HEK293 (cell line): ENCODE measurements around the gene SH2D7.
A peak's percentile ranks its signal among the peaks of the same experiment; 100 is the strongest.

Experiments used
- CTCF ChIA-PET: fragments of 350-600 bp; formaldehyde crosslinking; extraction: SDS; loops from one replicate; lab custom pipeline; 2021; ENCODE audit warnings: antibody characterized with exemption; lab: Yijun Ruan, JAX
- POLR2A ChIA-PET: fragments of 300-600 bp; formaldehyde crosslinking; extraction: SDS; loops from one replicate; lab custom pipeline; 2020; ENCODE audit warnings: antibody characterized with exemption, inconsistent platforms; lab: Yijun Ruan, JAX
- H3K27ac ChIP-seq: fragments of 200-500 bp; sonication (Bioruptor generic); 2 replicates; pipeline ENCODE4 v1.5.1; 2014; ENCODE audit warnings: low read depth, low read length, control low read depth, inconsistent platforms; ENCODE audit errors: extremely low read depth
- H3K36me3 ChIP-seq, 2 experiments: fragments of 200-500 bp in 1 of 2; sonication (Bioruptor generic) in 1 of 2; 1 replicate in 1 of 2; 2 replicates in 1 of 2; pipeline ENCODE4 v1.5.1; 2014 to 2017; ENCODE audit warnings: inconsistent platforms in 2 of 2, low read length in 2 of 2; ENCODE audit not compliant: control insufficient read depth in 2 of 2, insufficient read depth in 1 of 2
- H3K4me1 ChIP-seq: fragments of 200-500 bp; sonication (Bioruptor generic); 2 replicates; pipeline ENCODE4 v1.5.1; 2014; ENCODE audit warnings: mild to moderate bottlenecking, low read length, inconsistent platforms; ENCODE audit not compliant: control insufficient read depth, insufficient read depth
- H3K4me3 ChIP-seq: 2 replicates; pipeline ENCODE4 v1.5.1; 2011; ENCODE audit warnings: low read depth, mild to moderate bottlenecking, control low read depth, low read length, moderate library complexity
- H3K9me3 ChIP-seq: fragments of 200-500 bp; sonication (Bioruptor generic); 2 replicates; pipeline ENCODE4 v1.5.1; 2014; ENCODE audit warnings: low read depth, low read length, inconsistent platforms; ENCODE audit not compliant: control insufficient read depth, insufficient read depth
- GFI1B ChIP-seq: fragments of 450-650 bp; formaldehyde crosslinking; IDR thresholded peaks from 2 replicates; pipeline ENCODE4 v1.5.1; 2016; ENCODE audit warnings: missing biosample characterization, missing genetic modification characterization
- REST ChIP-seq: fragments of 450-650 bp; formaldehyde crosslinking; IDR thresholded peaks from 2 replicates; pipeline ENCODE4 v1.5.1; 2016; ENCODE audit warnings: missing biosample characterization, missing genetic modification characterization
- SP2 ChIP-seq: fragments of 450-650 bp; formaldehyde crosslinking; IDR thresholded peaks from 2 replicates; pipeline ENCODE4 v1.5.1; 2016; ENCODE audit warnings: missing biosample characterization, missing genetic modification characterization
- SP3 ChIP-seq: fragments of 450-650 bp; formaldehyde crosslinking; IDR thresholded peaks from 2 replicates; pipeline ENCODE4 v1.5.1; 2016; ENCODE audit warnings: missing biosample characterization, missing genetic modification characterization
- WT1 ChIP-seq: fragments of 450-650 bp; formaldehyde crosslinking; IDR thresholded peaks from 2 replicates; pipeline ENCODE4 v1.5.1; 2016; ENCODE audit warnings: missing biosample characterization, missing genetic modification characterization
- ZBTB1 ChIP-seq: fragments of 450-650 bp; formaldehyde crosslinking; IDR thresholded peaks from 2 replicates; pipeline ENCODE4 v1.5.1; 2016; ENCODE audit warnings: missing biosample characterization, missing genetic modification characterization
- ZBTB11 ChIP-seq: fragments of 450-650 bp; formaldehyde crosslinking; conservative IDR thresholded peaks from 2 replicates; pipeline ENCODE4 v1.5.1; 2016; ENCODE audit warnings: low read depth, missing biosample characterization, missing genetic modification characterization
- ZBTB44 ChIP-seq: fragments of 450-650 bp; IDR thresholded peaks from 2 replicates; pipeline ENCODE4 v1.5.1; 2018; ENCODE audit warnings: missing biosample characterization, mild to moderate bottlenecking, missing genetic modification characterization
- ZNF133 ChIP-seq: fragments of 450-650 bp; formaldehyde crosslinking; IDR thresholded peaks from 2 replicates; pipeline ENCODE4 v1.5.1; 2016; ENCODE audit warnings: missing biosample characterization, missing genetic modification characterization
- ZNF16 ChIP-seq: fragments of 450-650 bp; formaldehyde crosslinking; IDR thresholded peaks from 2 replicates; pipeline ENCODE4 v1.5.1; 2016; ENCODE audit warnings: low read depth, missing biosample characterization, missing genetic modification characterization
- ZNF362 ChIP-seq: fragments of 450-650 bp; formaldehyde crosslinking; IDR thresholded peaks from 2 replicates; pipeline ENCODE4 v1.5.1; 2016; ENCODE audit warnings: missing biosample characterization, missing genetic modification characterization
- ZNF37A ChIP-seq: fragments of 450-650 bp; IDR thresholded peaks from 2 replicates; pipeline ENCODE4 v1.5.1; 2018; ENCODE audit warnings: missing biosample characterization, missing genetic modification characterization
- ZNF426 ChIP-seq: fragments of 450-650 bp; formaldehyde crosslinking; IDR thresholded peaks from 2 replicates; pipeline ENCODE4 v1.5.1; 2017; ENCODE audit warnings: missing biosample characterization, missing genetic modification characterization, mild to moderate bottlenecking, inconsistent platforms, moderate library complexity
- ZNF549 ChIP-seq: fragments of 450-650 bp; IDR thresholded peaks from 2 replicates; pipeline ENCODE4 v1.5.1; 2018; ENCODE audit warnings: missing biosample characterization, missing genetic modification characterization, mild to moderate bottlenecking, inconsistent platforms, moderate library complexity
- ZNF555 ChIP-seq: fragments of 450-650 bp; formaldehyde crosslinking; conservative IDR thresholded peaks from 2 replicates; pipeline ENCODE4 v1.5.1; 2017; ENCODE audit warnings: missing biosample characterization, mild to moderate bottlenecking, missing genetic modification characterization, inconsistent platforms
- ZNF626 ChIP-seq: fragments of 450-650 bp; sonication (Bioruptor Pico); formaldehyde crosslinking; IDR thresholded peaks from 2 replicates; pipeline ENCODE4 v1.5.1; 2018; ENCODE audit warnings: missing biosample characterization, missing genetic modification characterization, inconsistent platforms
- ZNF664 ChIP-seq: fragments of 450-650 bp; formaldehyde crosslinking; IDR thresholded peaks from 2 replicates; pipeline ENCODE4 v1.5.1; 2016; ENCODE audit warnings: missing biosample characterization, missing genetic modification characterization
- ZNF768 ChIP-seq: fragments of 450-650 bp; formaldehyde crosslinking; IDR thresholded peaks from 2 replicates; pipeline ENCODE4 v1.5.1; 2018; ENCODE audit warnings: missing biosample characterization, mild to moderate bottlenecking, missing genetic modification characterization
- ZNF777 ChIP-seq: fragments of 450-650 bp; formaldehyde crosslinking; IDR thresholded peaks from 2 replicates; pipeline ENCODE4 v1.5.1; 2017; ENCODE audit warnings: missing biosample characterization, missing genetic modification characterization, borderline replicate concordance
- TF ChIP-seq, protein P1 (sequence below): fragments of 450-650 bp; formaldehyde crosslinking; IDR thresholded peaks from 2 replicates; pipeline ENCODE4 v1.5.1; 2017; ENCODE audit warnings: missing biosample characterization, missing genetic modification characterization
- TF ChIP-seq, protein P2 (sequence below): fragments of 450-650 bp; formaldehyde crosslinking; IDR thresholded peaks from 2 replicates; pipeline ENCODE4 v1.5.1; 2017; ENCODE audit warnings: missing biosample characterization, missing genetic modification characterization
- TF ChIP-seq, protein P3 (sequence below): fragments of 450-650 bp; formaldehyde crosslinking; IDR thresholded peaks from 2 replicates; pipeline ENCODE4 v1.5.1; 2016; ENCODE audit warnings: missing biosample characterization, missing genetic modification characterization

SH2D7 gene

GRCh38 chr15:78148392-78149067 lies 56.2 kb downstream of the SH2D7 start:
- peak overlapping the region; percentile 51 for H3K27ac ChIP-seq
- H3K4me1 ChIP-seq = peaks cover 12% of the 10 kb centered on the region
- ChIA-PET CTCF (interaction anchor here (0.6 to 2.2 kb wide), 13 partner anchors 8 to 244 kb away, joined by 3 to 7 read pairs (median 4); no protein-coding TSS in a partner anchor), POLR2A (interaction anchor here (0.6 to 3.1 kb wide), 9 partner anchors 7 to 586 kb away, joined by 3 to 17 read pairs (median 5); partner anchors contain the start of genes CIB2 and SKIC8)
- no peaks in the 10 kb centered on the region for H3K9me3 ChIP-seq
- H3K36me3 ChIP-seq = peaks cover 0 to 4% of the 10 kb centered on the region in 2 experiments; a peak in 2 of 3 replicates
- H3K4me3 ChIP-seq = peak overlapping the region; percentile 62
- TF ChIP-seq ZNF549 (tag by site-specific recombination) (no peak), ZNF626 (tag by site-specific recombination) (no peak), ZNF768 (tag by site-specific recombination) (no peak), ZNF37A (tag by site-specific recombination) (no peak), ZNF555 (tag by site-specific recombination) (no peak), ZNF426 (tag by site-specific recombination) (no peak), ZBTB44 (no peak), ZNF16 (tag by site-specific recombination) (no peak), ZNF664 (tag by site-specific recombination) (peak; percentile 64; the same call in 1 of the 2 replicates), ZNF777 (tag by site-specific recombination) (no peak), ZNF133 (no peak), WT1 (tag by site-specific recombination) (no peak), SP3 (tag by site-specific recombination) (no peak), ZBTB11 (tag by site-specific recombination) (peak; percentile 64; the same call in 1 of the 2 replicates), SP2 (no peak), ZNF362 (peak; percentile 99), REST (tag by site-specific recombination) (no peak), GFI1B (no peak), ZBTB1 (no peak)
- TF ChIP-seq, protein P1, sequence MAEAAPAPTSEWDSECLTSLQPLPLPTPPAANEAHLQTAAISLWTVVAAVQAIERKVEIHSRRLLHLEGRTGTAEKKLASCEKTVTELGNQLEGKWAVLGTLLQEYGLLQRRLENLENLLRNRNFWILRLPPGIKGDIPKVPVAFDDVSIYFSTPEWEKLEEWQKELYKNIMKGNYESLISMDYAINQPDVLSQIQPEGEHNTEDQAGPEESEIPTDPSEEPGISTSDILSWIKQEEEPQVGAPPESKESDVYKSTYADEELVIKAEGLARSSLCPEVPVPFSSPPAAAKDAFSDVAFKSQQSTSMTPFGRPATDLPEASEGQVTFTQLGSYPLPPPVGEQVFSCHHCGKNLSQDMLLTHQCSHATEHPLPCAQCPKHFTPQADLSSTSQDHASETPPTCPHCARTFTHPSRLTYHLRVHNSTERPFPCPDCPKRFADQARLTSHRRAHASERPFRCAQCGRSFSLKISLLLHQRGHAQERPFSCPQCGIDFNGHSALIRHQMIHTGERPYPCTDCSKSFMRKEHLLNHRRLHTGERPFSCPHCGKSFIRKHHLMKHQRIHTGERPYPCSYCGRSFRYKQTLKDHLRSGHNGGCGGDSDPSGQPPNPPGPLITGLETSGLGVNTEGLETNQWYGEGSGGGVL (tag by site-specific recombination) = no peak
- TF ChIP-seq, protein P2, sequence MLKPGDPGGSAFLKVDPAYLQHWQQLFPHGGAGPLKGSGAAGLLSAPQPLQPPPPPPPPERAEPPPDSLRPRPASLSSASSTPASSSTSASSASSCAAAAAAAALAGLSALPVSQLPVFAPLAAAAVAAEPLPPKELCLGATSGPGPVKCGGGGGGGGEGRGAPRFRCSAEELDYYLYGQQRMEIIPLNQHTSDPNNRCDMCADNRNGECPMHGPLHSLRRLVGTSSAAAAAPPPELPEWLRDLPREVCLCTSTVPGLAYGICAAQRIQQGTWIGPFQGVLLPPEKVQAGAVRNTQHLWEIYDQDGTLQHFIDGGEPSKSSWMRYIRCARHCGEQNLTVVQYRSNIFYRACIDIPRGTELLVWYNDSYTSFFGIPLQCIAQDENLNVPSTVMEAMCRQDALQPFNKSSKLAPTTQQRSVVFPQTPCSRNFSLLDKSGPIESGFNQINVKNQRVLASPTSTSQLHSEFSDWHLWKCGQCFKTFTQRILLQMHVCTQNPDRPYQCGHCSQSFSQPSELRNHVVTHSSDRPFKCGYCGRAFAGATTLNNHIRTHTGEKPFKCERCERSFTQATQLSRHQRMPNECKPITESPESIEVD (tag by site-specific recombination) = no peak
- TF ChIP-seq, protein P3, sequence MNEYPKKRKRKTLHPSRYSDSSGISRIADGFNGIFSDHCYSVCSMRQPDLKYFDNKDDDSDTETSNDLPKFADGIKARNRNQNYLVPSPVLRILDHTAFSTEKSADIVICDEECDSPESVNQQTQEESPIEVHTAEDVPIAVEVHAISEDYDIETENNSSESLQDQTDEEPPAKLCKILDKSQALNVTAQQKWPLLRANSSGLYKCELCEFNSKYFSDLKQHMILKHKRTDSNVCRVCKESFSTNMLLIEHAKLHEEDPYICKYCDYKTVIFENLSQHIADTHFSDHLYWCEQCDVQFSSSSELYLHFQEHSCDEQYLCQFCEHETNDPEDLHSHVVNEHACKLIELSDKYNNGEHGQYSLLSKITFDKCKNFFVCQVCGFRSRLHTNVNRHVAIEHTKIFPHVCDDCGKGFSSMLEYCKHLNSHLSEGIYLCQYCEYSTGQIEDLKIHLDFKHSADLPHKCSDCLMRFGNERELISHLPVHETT (tag by site-specific recombination) = peak; percentile 45; the same call in 1 of the 2 replicates
